Measurements from ENCODE around the gene PRICKLE2.

PRICKLE2 gene

DNA sequence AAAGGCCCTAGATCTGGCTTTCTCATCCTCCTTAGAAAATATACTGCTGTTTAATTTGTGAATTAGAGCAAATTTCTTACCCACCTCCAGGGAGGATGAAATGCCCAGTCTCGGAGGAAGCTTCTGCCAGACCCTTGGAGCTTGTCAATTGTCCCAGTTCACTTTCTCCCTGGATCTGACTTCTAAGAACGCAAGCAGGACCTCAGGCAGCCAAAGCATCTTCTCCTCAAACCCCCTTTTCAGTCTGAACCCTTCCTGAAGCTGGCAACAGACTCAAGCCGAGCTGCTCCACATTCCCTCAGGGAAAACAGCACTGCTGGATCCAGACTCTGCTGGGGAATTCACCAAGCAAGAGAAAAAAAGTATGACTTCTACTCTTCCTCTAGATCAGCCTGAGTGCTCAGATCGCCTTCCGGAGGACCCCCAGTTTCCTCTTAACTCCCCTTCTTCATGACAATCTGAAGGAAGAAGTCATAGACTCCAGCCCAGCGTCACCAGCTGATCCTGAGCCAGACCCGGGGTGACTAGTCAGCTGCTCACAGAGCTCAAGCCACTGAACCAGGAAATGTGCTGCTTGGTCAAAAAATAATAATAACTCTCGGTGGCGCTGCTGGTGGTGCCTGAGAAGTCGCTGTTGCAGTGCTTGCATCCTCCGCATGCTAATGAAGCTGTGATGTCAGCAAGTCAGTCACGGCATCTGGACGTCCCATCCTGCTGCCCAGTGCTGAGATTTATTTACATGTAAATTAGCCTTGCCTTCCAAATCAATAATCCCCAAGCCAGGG lies at the start of gene PRICKLE2:
TSS of gene PRICKLE2 (minus strand) at position 641 of the 785 bp plus-strand sequence. CDS start 26,539 bp downstream, outside the sequence.
- DNase-seq: no peak

DNA sequence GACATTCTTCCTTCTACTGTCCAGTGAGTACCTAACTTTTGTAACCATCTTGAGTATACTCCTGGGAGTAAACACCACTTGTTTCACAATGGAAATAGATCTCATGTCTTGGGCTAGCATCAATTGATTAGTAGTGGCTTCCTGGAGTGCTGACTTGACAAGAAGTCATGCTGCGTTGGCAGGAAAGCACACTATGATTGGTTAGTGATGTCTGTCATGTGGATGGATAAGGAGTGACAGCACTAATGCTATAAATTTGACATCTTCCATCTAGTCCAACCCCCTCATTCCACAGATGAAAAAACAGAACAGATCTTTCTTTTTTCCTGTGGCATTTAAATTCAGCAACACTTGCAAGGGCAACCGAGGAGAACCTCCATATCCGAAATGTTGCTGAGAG lies 47.6 kb upstream of the PRICKLE2 start:
- no peak for DNase-seq

DNA sequence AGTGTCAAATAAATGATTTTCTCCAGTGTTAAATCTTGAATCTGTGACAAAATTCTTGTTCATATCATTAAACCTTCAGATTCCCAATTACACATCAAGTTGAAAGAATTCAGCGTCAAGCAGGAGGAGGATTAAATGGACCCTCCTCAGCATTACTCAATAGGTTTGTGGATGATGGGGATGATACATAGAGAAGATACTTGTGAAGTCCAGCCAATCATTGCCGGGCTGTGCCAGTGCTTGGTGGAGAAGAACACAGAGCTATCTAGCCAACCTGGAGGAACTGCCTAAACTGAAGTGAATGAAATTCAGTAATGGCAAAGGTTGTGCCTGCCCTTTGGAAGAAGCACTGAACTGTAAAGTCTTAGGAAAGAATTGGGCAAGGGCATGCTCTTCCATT lies 47.0 kb upstream of the PRICKLE2 start:
- DNase-seq: no peak

- DNase-seq: no peak
Observed at GRCh38 chr3:64271631-64272030, 46.4 kb upstream of the PRICKLE2 start.

GRCh38 chr3:64270866-64271260 lies 45.6 kb upstream of the PRICKLE2 start:
- DNase-seq: no peak

DNA sequence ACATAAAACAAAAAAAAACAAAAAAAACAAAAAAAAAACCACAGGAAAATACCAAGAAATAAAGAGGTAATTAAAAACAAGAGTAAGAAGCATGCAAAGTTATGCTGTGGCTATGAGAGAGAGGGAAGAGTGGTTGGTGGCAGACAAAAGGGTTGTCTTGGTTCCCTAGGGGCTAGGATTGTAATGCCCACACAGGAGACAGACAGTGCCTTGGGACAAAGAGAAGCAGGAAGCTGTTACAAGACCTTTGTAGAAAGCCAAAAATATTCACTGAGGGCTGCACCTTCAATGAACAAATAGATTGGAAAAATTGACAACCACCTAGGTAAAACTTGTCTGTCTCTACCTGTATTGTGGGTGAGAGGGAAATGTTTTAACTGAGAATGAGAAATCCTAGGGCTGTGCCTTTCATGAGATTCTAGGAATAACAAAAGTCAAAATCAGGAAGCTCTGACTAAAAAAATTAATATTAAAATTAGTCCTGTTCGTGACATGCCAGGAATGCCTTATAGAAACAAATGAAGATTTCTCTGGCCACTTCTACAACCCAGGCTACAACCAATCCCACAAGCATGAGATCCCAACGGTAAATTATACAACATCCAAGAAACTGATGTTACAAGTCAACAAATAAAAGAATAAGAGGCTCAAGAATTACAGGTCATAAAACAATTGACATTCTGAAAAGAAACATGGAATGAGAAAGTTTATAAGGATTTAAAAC lies 45.0 kb upstream of the PRICKLE2 start:
- DNase-seq: no peak

DNA sequence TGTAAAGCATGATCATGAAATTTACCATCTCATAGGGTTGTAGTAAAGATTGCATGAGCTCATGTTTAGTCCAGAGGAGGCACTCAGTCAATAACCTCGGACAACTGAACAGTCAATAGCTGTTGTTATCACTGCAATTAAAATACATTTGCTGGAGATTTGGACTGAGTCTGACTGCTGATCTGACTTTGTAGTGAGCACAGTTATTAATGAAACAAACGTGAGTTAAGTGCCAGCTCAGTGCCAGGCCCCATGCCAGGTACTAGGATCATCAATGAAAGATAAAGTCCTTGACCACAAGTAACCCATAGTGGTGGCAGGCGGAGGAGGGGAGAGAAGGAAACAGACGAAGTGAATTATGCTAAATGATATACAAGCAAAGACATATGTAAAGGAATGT lies 43.7 kb upstream of the PRICKLE2 start:
- DNase-seq: no peak

DNA sequence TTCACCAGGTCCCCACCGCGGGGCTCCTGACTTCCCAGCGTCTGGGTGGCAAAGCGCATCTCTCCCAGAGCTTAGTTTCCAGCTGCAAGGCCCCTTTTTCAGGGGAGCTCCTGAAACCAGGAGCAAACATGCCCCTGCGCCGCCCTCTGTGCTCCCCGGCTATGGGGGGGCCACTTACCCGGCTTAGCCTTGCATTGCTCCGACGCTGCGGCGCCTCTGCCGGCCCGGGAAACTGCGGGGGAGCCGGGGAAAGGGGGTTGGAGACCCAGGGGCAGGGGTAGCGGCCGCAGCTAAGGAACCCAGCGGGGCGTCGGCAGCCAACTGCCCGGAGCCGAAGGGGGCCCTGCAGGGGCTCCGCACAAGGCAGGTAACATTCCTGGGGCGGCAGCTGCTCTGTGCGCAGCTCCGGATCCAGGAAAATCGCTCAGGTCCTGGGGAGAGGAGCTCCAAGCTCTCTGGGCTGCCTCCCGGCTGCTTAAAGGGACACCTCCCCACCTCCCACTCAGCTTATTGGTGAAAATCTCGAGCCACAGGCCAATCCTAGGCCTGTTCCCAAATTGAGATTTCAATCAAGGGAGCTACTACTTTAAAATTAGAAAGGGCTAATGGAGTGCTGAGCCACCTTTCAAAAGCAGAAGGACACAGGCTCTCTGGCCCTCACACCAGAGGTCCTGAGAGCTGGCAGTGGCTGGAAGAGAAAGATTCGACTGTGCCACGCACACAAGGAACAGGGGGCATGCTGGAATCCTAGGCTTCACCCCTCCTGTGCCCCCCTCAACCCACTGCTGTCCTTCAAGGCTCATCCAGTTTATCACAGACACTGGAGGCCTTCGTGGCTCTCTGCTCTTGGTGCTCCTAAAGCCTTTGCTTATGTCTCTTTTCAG lies 42.7 kb upstream of the PRICKLE2 start:
- no peak for DNase-seq

DNA sequence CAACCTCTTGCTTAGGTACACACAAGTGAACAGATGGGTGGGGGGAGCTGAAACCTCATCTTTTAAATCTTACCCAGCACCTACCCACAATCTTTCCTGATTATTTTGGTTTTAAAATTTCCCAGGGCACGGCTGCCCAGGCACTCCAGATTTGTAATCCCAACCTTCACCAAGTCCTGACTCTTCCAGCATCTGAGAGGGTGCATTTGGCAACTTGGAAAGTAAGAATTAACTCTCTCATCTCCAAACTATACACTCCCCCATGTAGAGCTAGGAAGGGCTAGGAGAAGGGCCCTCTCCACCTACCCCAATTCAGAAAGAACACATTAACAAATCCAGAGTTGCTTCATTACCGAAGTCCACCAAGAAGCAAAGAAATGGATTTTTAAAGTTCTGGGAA lies 41.7 kb upstream of the PRICKLE2 start:
- DNase-seq: no peak

GRCh38 chr3:64266065-64266931 lies 41.0 kb upstream of the PRICKLE2 start:
- no peak for DNase-seq

GRCh38 chr3:64265646-64266045 lies 40.4 kb upstream of the PRICKLE2 start:
- no peak for DNase-seq

DNA sequence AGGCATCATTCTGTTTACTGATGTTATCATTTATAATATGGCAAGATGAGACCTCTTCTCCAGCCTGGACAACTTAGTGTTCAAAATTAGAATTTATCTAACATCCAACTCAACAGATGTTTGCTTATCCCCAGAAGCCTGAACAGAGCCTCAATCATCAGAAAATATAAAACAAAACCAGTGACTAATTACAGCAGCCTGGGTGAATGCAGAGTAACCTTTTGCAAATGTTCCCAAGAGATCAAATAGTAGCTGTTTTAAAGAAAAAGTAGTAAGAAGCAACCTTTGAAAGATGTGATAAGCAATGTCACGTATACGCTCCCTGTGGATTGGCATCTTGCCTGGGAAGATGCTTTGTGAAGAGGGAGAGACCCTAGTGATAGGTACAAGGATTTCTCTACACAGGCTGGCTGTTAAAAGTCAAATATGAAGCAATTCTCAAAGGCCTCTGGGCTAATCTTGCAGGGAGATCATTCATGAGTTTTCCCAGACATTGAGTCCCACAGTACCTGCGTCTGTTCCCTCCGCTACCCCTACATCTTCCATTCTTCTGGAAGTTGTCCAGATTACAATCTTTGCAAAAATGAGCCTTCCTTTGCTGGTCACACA lies 39.3 kb upstream of the PRICKLE2 start:
- DNase-seq: no peak

- no peak for DNase-seq
Observed at GRCh38 chr3:64262574-64263114, 37.4 kb upstream of the PRICKLE2 start.

GRCh38 chr3:64260431-64260830 lies 35.2 kb upstream of the PRICKLE2 start:
- no peak for DNase-seq

GRCh38 chr3:64259636-64260035 lies 34.4 kb upstream of the PRICKLE2 start:
- DNase-seq: no peak

- DNase-seq: no peak
Observed at GRCh38 chr3:64257100-64257755, 32.0 kb upstream of the PRICKLE2 start.

DNA sequence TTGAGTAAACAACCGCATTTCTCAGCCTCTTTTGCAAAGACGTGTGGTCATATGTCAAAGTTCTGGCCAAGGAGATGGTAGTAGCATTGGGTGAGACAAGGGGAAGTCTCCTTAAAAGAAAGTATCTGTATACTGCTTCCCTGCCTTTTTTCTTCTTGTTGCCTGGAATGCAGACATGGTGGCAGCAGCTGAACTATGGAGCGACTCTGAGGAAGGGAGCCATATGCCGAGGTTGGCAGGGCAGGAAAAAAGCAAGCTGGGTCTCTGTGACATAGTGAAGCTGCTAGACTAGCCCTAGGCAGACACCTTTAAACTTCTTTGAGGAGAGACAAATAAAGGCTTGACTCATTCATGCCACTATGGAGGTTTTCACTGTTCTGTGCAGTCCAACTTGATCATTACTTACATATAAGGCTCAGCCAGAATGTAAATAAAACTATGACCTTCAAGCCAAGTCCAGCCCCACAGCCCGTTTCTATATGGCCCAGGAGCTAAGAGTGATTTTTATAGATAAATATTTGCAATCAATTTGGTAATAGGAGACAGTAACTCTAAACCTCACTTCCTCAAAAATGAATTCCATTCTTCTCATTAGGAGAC lies 30.6 kb upstream of the PRICKLE2 start:
- DNase-seq: no peak

DNA sequence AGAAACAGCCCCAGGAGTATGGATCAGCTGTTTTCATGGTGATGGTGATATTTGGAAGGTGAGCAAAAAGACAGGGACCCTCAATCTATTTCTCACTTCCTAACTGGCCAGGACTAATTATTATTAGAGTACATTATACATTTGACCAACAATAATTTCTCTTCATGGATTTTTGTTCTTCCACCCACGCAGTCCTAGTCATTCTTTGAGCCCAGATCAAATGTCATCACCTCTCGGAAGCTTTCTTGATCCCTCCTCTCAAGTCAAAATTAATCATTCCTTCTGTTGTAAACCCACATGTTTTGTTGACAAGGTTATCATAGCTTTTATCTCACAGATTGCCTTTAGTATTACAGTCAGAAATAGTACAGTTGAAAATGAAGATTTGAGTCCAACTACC lies 29.2 kb upstream of the PRICKLE2 start:
- DNase-seq: no peak

- no peak for DNase-seq
Observed at GRCh38 chr3:64253689-64254088, 28.4 kb upstream of the PRICKLE2 start.

DNA sequence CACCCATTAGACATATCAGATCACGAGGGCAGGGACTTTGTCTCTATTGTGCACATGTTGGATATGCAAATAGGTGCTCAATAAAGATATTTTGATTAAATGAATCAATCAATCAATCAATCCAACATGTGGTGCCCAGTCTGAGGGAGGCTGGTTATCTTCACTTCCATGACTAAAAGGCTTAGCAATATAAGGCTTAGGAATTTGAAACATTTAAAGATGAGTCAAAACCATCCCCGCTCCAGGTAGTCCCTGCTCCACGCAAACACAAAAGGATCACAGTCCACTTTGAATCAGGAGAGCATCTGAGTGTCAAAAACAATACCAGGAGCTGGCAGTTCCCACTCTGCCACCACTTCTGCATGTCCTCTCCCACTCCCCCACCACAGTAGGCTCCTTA lies 25.8 kb upstream of the PRICKLE2 start:
- no peak for DNase-seq
